B cell (primary cell): ENCODE measurements around the gene HHAT. TPM values are rescaled to one million over a fixed set of nuclear protein-coding genes. Genes with fewer than 3 reads are reported as not detected.

ENCODE experiments used
- ATAC-seq: fragments of 200-7000 bp; cut with Tn5 transposase; one replicate; pipeline ENCODE4 v1.10.0; 2021; ENCODE audit warnings: low read depth, mild to moderate bottlenecking, moderate number of reproducible peaks, moderate library complexity
- CTCF ChIA-PET: fragments of 350-600 bp; sonication (Branson Sonifier 250); formaldehyde crosslinking; loops from one replicate; lab custom pipeline; 2021; ENCODE audit warnings: antibody characterized with exemption, inconsistent platforms; lab: Charles Lee
- POLR2A ChIA-PET: fragments of 350-600 bp; sonication (Branson Sonifier 250); formaldehyde crosslinking; loops from one replicate; lab custom pipeline; 2021; ENCODE audit warnings: antibody characterized with exemption; lab: Charles Lee
- DNase-seq: peaks from one replicate; pipeline ENCODE4 v3.0.0; 2013
- H2AFZ ChIP-seq: 2 replicates; pipeline ENCODE4 v1.6.1; 2012; ENCODE audit warnings: mild to moderate bottlenecking, low read depth, low read length; ENCODE audit not compliant: insufficient read depth, poor library complexity, severe bottlenecking
- H3K27ac ChIP-seq, 2 donors: 1 replicate in 1 of 2; 2 replicates in 1 of 2; pipeline ENCODE4 v1.5.1; 2012 to 2013; ENCODE audit warnings: low read length in 2 of 2, mild to moderate bottlenecking in 2 of 2, moderate library complexity in 1 of 2
- H3K27me3 ChIP-seq, 4 experiments: fragments of 200-600 bp in 1 of 4; sonication (generic) in 1 of 4; replicated peaks in 1 of 4; 1 replicate in 2 of 4; 2 replicates in 2 of 4; pipeline versions ENCODE4 v1.6.1 to v1.7.0; 2013 to 2016; ENCODE audit warnings: low read length in 3 of 4, mild to moderate bottlenecking in 2 of 4, mixed read lengths in 1 of 4, moderate library complexity in 1 of 4; ENCODE audit not compliant: insufficient read depth in 4 of 4, control insufficient read depth in 3 of 4; ENCODE audit errors: control extremely low read depth in 1 of 4
- H3K36me3 ChIP-seq, 2 experiments: replicated peaks in 1 of 2; 1 replicate in 1 of 2; 2 replicates in 1 of 2; pipeline versions ENCODE4 v1.6.1 to v1.7.1; 2013; ENCODE audit warnings: low read length in 1 of 2; ENCODE audit not compliant: insufficient read depth in 2 of 2, control insufficient read depth in 1 of 2; ENCODE audit errors: control extremely low read depth in 1 of 2, extremely low read depth in 1 of 2
- H3K4me1 ChIP-seq, 2 donors: fragments of 200-600 bp in 1 of 2; sonication (generic) in 1 of 2; 1 replicate in 1 of 2; 2 replicates in 1 of 2; pipeline versions ENCODE4 v1.5.1 to v1.6.1; 2013 to 2017; ENCODE audit warnings: low read length in 2 of 2; ENCODE audit not compliant: control insufficient read depth in 2 of 2, insufficient read depth in 2 of 2
- H3K4me2 ChIP-seq: replicated peaks from 2 replicates; pipeline ENCODE3; 2012; ENCODE audit warnings: mild to moderate bottlenecking, low read depth, low read length; ENCODE audit not compliant: poor library complexity, severe bottlenecking
- H3K4me3 ChIP-seq, 5 experiments: fragments of 200-600 bp in 1 of 5; sonication (generic) in 1 of 5; 1 replicate in 3 of 5; 2 replicates in 2 of 5; pipeline versions ENCODE4 v1.5.1 to v1.7.0; 2011 to 2016; ENCODE audit warnings: low read length in 4 of 5, mild to moderate bottlenecking in 4 of 5, low read depth in 2 of 5, control low read depth in 1 of 5, moderate library complexity in 1 of 5; ENCODE audit not compliant: insufficient read depth in 1 of 5; ENCODE audit errors: control extremely low read depth in 1 of 5, extremely low read depth in 1 of 5
- H3K79me2 ChIP-seq: fragments of 200-600 bp; sonication (generic); one replicate; pipeline ENCODE4 v1.6.0; 2016; ENCODE audit warnings: low read length; ENCODE audit not compliant: control insufficient read depth, insufficient read depth
- H3K9ac ChIP-seq: fragments of 200-600 bp; sonication (generic); 2 replicates; pipeline ENCODE4 v1.6.1; 2017; ENCODE audit warnings: mild to moderate bottlenecking, low read length, moderate library complexity
- H3K9me3 ChIP-seq, 3 donors: one replicate each; pipeline versions ENCODE4 v1.6.1 to v1.7.1; 2013; ENCODE audit warnings: low read length in 2 of 3; ENCODE audit not compliant: control insufficient read depth in 2 of 3, insufficient read depth in 1 of 3; ENCODE audit errors: control extremely low read depth in 1 of 3
- H4K20me1 ChIP-seq: 2 replicates; pipeline ENCODE4 v1.6.0; 2012; ENCODE audit warnings: mild to moderate bottlenecking, low read length; ENCODE audit not compliant: insufficient read depth, control insufficient read depth, poor library complexity, severe bottlenecking
- H3K27ac Mint-ChIP-seq: one replicate; pipeline ENCODE4 v1.8.0; 2021; ENCODE audit warnings: mixed read lengths
- H3K27me3 Mint-ChIP-seq: one replicate; pipeline ENCODE4 v1.8.0; 2021; ENCODE audit warnings: mixed read lengths
- H3K4me1 Mint-ChIP-seq: one replicate; pipeline ENCODE4 v1.8.0; 2021; ENCODE audit warnings: mixed read lengths
- H3K4me3 Mint-ChIP-seq: one replicate; pipeline ENCODE4 v1.8.0; 2021; ENCODE audit warnings: mixed read lengths
- H3K9me3 Mint-ChIP-seq: one replicate; pipeline ENCODE4 v1.8.0; 2022; ENCODE audit warnings: mixed read lengths; ENCODE audit not compliant: insufficient read depth
- EZH2 ChIP-seq: IDR thresholded peaks from 2 replicates; pipeline ENCODE4 v1.6.1; 2012; ENCODE audit warnings: borderline replicate concordance, low read depth, mild to moderate bottlenecking, moderate library complexity, low read length; ENCODE audit not compliant: insufficient read depth, poor library complexity, severe bottlenecking
- WGBS: methylation state at CpG from one replicate; pipeline ENCODE4 v1.1.5; 2013; ENCODE audit warnings: missing lambda C conversion rate; ENCODE audit not compliant: insufficient coverage; 5-methylcytosine and 5-hydroxymethylcytosine counted together
- intact Hi-C: fragments of 100-400 bp; cut with micrococcal nuclease; formaldehyde crosslinking; loops from one replicate; pipeline ENCODE4 v1.10.0; 2022
- polyA plus RNA-seq: library from polyadenylated mRNA; depleted of rRNA; stranded (reverse); fragments of >200 nt; gene quantifications from 2 replicates; pipeline ENCODE4 v1.2.3, GENCODE V29; 2012
- total RNA-seq, 2 donors: library from RNA; stranded (reverse); fragments of 120-200 nt in 1 of 2; gene quantifications; 1 replicate in 1 of 2; 2 replicates in 1 of 2; pipeline versions ENCODE4 v1.2.3 to v1.2.4, GENCODE V29; 2013 to 2022
- TF ChIP-seq, protein P1 (sequence below): fragments of 200-600 bp; IDR thresholded peaks from one replicate; pipeline ENCODE4 v1.8.0; 2022; ENCODE audit warnings: antibody characterized with exemption, mild to moderate bottlenecking

The HHAT gene
- total and polyA plus RNA-seq, 2 donors (not counting 1 experiment from before 2014, with no cell fraction given), result 4.0 to 28.2 TPM

DNA sequence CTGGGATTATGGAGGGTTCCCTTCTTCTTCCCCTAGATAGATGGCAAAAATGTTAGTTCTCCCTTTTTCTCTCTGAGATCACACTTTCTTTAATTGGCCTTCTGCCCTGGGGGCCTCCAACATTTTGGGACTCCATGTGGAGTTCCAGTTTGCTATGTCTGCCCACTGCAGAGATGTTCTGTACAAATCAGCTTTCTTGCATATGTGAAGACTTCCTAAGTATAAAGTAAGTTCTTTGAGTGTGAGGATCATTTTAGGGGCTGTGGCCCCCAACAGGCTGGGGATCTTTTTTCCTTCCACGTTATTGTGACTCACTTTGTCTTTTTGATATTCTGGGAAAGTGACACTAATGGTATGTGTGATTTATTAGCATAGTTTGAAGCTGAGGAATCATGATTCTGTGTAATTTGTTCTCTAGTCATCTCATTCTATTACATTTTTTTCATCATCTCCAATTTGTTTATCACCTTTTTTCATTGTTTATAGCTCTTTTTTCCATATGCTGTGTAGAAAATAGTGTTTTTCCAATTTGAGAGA lies 48.2 kb downstream of the HHAT start:
- Mint-ChIP-seq H3K27me3 (no peaks in the 10 kb centered on the region), H3K4me3 (no peak overlapping the region), H3K9me3 (no peaks in the 10 kb centered on the region), H3K27ac (no peak overlapping the region), H3K4me1 (peaks cover 1% of the 10 kb centered on the region)
- ChIA-PET POLR2A (no interaction called here), CTCF (interaction anchor here (0.6 to 2.2 kb wide), 3 partner anchors 10 to 167 kb away, joined by 3 to 6 read pairs (median 4); no protein-coding TSS in a partner anchor)
- H3K9me3 ChIP-seq, result no peaks in the 10 kb centered on the region
- H3K9ac ChIP-seq, result no peak overlapping the region
- H3K27me3 ChIP-seq, result no peaks in the 10 kb centered on the region
- H4K20me1 ChIP-seq, result no peaks in the 10 kb centered on the region
- TF ChIP-seq EZH2, result no peak
- TF ChIP-seq, protein P1, sequence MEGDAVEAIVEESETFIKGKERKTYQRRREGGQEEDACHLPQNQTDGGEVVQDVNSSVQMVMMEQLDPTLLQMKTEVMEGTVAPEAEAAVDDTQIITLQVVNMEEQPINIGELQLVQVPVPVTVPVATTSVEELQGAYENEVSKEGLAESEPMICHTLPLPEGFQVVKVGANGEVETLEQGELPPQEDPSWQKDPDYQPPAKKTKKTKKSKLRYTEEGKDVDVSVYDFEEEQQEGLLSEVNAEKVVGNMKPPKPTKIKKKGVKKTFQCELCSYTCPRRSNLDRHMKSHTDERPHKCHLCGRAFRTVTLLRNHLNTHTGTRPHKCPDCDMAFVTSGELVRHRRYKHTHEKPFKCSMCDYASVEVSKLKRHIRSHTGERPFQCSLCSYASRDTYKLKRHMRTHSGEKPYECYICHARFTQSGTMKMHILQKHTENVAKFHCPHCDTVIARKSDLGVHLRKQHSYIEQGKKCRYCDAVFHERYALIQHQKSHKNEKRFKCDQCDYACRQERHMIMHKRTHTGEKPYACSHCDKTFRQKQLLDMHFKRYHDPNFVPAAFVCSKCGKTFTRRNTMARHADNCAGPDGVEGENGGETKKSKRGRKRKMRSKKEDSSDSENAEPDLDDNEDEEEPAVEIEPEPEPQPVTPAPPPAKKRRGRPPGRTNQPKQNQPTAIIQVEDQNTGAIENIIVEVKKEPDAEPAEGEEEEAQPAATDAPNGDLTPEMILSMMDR, result no peak
- H3K79me2 ChIP-seq, result no peaks in the 10 kb centered on the region
- no peak for ATAC-seq
- intact Hi-C loops, result no loop called here
- no peak overlapping the region for H3K27ac ChIP-seq
- DNase-seq, result no peak
- H3K36me3 ChIP-seq, result no peaks in the 10 kb centered on the region
- WGBS, result no CpG with 5 or more reads among the region's 1 CpG
- H3K4me1 ChIP-seq, result no peaks in the 10 kb centered on the region
- no peak overlapping the region for H3K4me2 ChIP-seq
- no peak overlapping the region for H3K4me3 ChIP-seq
- H2AFZ ChIP-seq, result no peak overlapping the region

- Mint-ChIP-seq H3K9me3 (no peaks in the 10 kb centered on the region), H3K4me1 (peaks cover 1% of the 10 kb centered on the region), H3K4me3 (no peak overlapping the region), H3K27ac (no peak overlapping the region), H3K27me3 (no peaks in the 10 kb centered on the region)
- Histone ChIP-seq H2AFZ (no peak overlapping the region), H3K27ac (no peak overlapping the region), H3K79me2 (no peaks in the 10 kb centered on the region), H4K20me1 (no peaks in the 10 kb centered on the region), H3K27me3 (no peaks in the 10 kb centered on the region), H3K4me1 (no peaks in the 10 kb centered on the region), H3K9me3 (no peaks in the 10 kb centered on the region), H3K4me2 (no peak overlapping the region), H3K4me3 (no peak overlapping the region), H3K36me3 (no peaks in the 10 kb centered on the region), H3K9ac (no peak overlapping the region)
- TF ChIP-seq EZH2, result no peak
- TF ChIP-seq, protein P1, result no peak
- 100% methylated on average over 1 of the region's 3 CpGs for whole genome bisulfite sequencing
- CTCF ChIA-PET, result interaction anchor here (2.2 kb wide), 1 partner anchor 9 kb away, joined by 6 read pairs; no protein-coding TSS in a partner anchor
- POLR2A ChIA-PET, result no interaction called here
- intact Hi-C loops, result no loop called here
- DNase-seq (no peak), ATAC-seq (no peak)
These were observed 49.1 kb downstream of the HHAT start for GRCh38 chr1:210377731-210378333.
